Medulla oblongata (tissue), 1 donor: ENCODE data around the gene NFYC.
"Not testable (repeated sequence)": the region's sequence is repeated elsewhere in the genome, so short reads cannot be mapped to it uniquely, and the experiment has no call there.

Experiments
- DNase-seq: peaks from one replicate; pipeline ENCODE4 v3.0.0-alpha.2; 2015; ENCODE audit errors: extremely low spot score

The NFYC gene

GRCh38 chr1:40665335-40666171 is 26.0 kb upstream of the NFYC start, which contains the start of gene RIMS3:
Gene RIMS3, minus strand, starts transcription at chr1:40665682. Its CDS starts 23,757 bp downstream, at chr1:40641925.
- peak; percentile 76 for DNase-seq

- peak; percentile 80 for DNase-seq
These were observed 22.6 kb upstream of the NFYC start for GRCh38 chr1:40668769-40669525.

- DNase-seq, result no peak
These were observed 18.1 kb upstream of the NFYC start for GRCh38 chr1:40673452-40673851.

- DNase-seq, result no peak
These were observed 15.0 kb upstream of the NFYC start for GRCh38 chr1:40676501-40676900.

- no peak for DNase-seq
These were observed 12.1 kb upstream of the NFYC start for GRCh38 chr1:40679165-40679953.

- DNase-seq, result no peak
These were observed 6.8 kb upstream of the NFYC start for GRCh38 chr1:40684669-40685068.

GRCh38 chr1:40687059-40687458 is 4.4 kb upstream of the NFYC start:
- no peak for DNase-seq

- DNase-seq, result no peak
These were observed 3.8 kb upstream of the NFYC start for GRCh38 chr1:40687661-40688060.

GRCh38 chr1:40689737-40690136 is 1.8 kb upstream of the NFYC start:
- no peak for DNase-seq

- no peak for DNase-seq
These were observed 550 bp upstream of the NFYC start for GRCh38 chr1:40690771-40691537.

- DNase-seq, result peak; percentile 74
These were observed 958 bp downstream of the NFYC start for GRCh38 chr1:40692429-40692895.

GRCh38 chr1:40693425-40693824 is 1.9 kb downstream of the NFYC start:
- DNase-seq, result no peak

GRCh38 chr1:40694353-40694874 is 2.9 kb downstream of the NFYC start:
- no peak for DNase-seq

GRCh38 chr1:40696294-40696693 is 4.8 kb downstream of the NFYC start:
- no peak for DNase-seq

- DNase-seq, result no peak
These were observed 5.9 kb downstream of the NFYC start for GRCh38 chr1:40697436-40697835.

GRCh38 chr1:40699787-40700186 is 8.3 kb downstream of the NFYC start:
- no peak for DNase-seq

- DNase-seq, result no peak
These were observed 10.2 kb downstream of the NFYC start for GRCh38 chr1:40701684-40702083.

GRCh38 chr1:40702810-40703209 is 11.3 kb downstream of the NFYC start:
- not testable (repeated sequence) for DNase-seq

GRCh38 chr1:40703316-40703715 is 11.8 kb downstream of the NFYC start:
- DNase-seq, result no peak

GRCh38 chr1:40704817-40705733 is 13.6 kb downstream of the NFYC start:
- no peak for DNase-seq
